H1 (cell line): ENCODE measurements around the gene ADAMTS16. TPM values are rescaled to one million over a fixed set of nuclear protein-coding genes. Genes with fewer than 3 reads are reported as not detected.

Source experiments
- BRCA1 ChIP-seq: IDR thresholded peaks from 2 replicates; pipeline ENCODE4 v1.6.1; 2012; ENCODE audit warnings: low read depth, low read length, improper control_type of control experiment
- GTF2F1 ChIP-seq: IDR thresholded peaks from 2 replicates; pipeline ENCODE4 v1.6.1; 2012; ENCODE audit warnings: low read depth, low read length, improper control_type of control experiment, borderline replicate concordance
- SRF ChIP-seq: IDR thresholded peaks from 2 replicates; pipeline ENCODE4 v1.6.1; 2011; ENCODE audit warnings: mild to moderate bottlenecking, low read depth, low read length, moderate library complexity
- TAF1 ChIP-seq: IDR thresholded peaks from 2 replicates; pipeline ENCODE4 v1.6.1; 2011; ENCODE audit warnings: mild to moderate bottlenecking, low read depth, low read length
- ZNF274 ChIP-seq: IDR thresholded peaks from 2 replicates; pipeline ENCODE4 v1.7.0; 2012; ENCODE audit warnings: low read length, borderline replicate concordance; ENCODE audit errors: extremely low read depth
- polyA plus RNA-seq, 7 experiments: library from polyadenylated mRNA; depleted of rRNA in 3 of 7; stranded (reverse) in 5 of 7; unstranded in 2 of 7; fragments of >200 nt in 5 of 7; fragments of 200-250 nt in 2 of 7; gene quantifications; 1 replicate in 5 of 7; 2 replicates in 1 of 7; 4 replicates in 1 of 7; pipeline versions ENCODE4 v1.2.1 to v1.2.3, GENCODE V29; 2011 to 2013; ENCODE audit warnings: missing spikeins in 2 of 7, mixed read lengths in 2 of 7
- total RNA-seq: library from RNA; stranded (reverse); fragmentation: NEBNext Ultra II Directional; extraction: Animal tissue kit (Norgen Biotek cat#: 25700); gene quantifications from 2 replicates; pipeline ENCODE4 v1.2.1, GENCODE V29; 2021
- TF ChIP-seq, protein P1 (sequence below): fragments of 300-600 bp; sonication (generic); IDR thresholded peaks from 2 replicates; pipeline ENCODE4 v1.7.1; 2012; ENCODE audit warnings: low read length, moderate library complexity, mild to moderate bottlenecking, inconsistent platforms; ENCODE audit not compliant: insufficient replicate concordance

Gene ADAMTS16
- total and polyA plus RNA-seq, 2 of the 8 experiments (the other 6 are each of a cell fraction or from before 2014, with no cell fraction given) = 3.7 to 16.0 TPM

DNA sequence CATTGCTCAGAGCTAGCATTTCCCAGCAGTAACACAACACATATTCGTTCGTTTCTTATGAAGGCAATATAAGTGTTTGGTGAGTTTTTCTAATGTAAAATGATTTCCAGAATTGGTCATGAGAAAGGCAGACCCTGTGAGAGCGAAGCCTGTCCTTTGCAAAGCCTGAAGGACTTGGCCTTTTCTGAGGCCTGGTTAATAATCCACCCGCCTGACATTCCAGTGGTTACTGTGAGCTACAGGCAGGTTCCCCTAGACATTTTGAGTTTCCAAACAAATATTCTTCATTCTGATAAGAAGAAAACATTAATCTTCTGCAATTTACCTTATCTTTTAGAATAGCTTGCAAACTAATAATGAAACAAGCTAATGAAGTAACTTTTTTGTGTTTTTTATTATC is 38.0 kb downstream of the ADAMTS16 start (continued):
- TF ChIP-seq, protein P1, sequence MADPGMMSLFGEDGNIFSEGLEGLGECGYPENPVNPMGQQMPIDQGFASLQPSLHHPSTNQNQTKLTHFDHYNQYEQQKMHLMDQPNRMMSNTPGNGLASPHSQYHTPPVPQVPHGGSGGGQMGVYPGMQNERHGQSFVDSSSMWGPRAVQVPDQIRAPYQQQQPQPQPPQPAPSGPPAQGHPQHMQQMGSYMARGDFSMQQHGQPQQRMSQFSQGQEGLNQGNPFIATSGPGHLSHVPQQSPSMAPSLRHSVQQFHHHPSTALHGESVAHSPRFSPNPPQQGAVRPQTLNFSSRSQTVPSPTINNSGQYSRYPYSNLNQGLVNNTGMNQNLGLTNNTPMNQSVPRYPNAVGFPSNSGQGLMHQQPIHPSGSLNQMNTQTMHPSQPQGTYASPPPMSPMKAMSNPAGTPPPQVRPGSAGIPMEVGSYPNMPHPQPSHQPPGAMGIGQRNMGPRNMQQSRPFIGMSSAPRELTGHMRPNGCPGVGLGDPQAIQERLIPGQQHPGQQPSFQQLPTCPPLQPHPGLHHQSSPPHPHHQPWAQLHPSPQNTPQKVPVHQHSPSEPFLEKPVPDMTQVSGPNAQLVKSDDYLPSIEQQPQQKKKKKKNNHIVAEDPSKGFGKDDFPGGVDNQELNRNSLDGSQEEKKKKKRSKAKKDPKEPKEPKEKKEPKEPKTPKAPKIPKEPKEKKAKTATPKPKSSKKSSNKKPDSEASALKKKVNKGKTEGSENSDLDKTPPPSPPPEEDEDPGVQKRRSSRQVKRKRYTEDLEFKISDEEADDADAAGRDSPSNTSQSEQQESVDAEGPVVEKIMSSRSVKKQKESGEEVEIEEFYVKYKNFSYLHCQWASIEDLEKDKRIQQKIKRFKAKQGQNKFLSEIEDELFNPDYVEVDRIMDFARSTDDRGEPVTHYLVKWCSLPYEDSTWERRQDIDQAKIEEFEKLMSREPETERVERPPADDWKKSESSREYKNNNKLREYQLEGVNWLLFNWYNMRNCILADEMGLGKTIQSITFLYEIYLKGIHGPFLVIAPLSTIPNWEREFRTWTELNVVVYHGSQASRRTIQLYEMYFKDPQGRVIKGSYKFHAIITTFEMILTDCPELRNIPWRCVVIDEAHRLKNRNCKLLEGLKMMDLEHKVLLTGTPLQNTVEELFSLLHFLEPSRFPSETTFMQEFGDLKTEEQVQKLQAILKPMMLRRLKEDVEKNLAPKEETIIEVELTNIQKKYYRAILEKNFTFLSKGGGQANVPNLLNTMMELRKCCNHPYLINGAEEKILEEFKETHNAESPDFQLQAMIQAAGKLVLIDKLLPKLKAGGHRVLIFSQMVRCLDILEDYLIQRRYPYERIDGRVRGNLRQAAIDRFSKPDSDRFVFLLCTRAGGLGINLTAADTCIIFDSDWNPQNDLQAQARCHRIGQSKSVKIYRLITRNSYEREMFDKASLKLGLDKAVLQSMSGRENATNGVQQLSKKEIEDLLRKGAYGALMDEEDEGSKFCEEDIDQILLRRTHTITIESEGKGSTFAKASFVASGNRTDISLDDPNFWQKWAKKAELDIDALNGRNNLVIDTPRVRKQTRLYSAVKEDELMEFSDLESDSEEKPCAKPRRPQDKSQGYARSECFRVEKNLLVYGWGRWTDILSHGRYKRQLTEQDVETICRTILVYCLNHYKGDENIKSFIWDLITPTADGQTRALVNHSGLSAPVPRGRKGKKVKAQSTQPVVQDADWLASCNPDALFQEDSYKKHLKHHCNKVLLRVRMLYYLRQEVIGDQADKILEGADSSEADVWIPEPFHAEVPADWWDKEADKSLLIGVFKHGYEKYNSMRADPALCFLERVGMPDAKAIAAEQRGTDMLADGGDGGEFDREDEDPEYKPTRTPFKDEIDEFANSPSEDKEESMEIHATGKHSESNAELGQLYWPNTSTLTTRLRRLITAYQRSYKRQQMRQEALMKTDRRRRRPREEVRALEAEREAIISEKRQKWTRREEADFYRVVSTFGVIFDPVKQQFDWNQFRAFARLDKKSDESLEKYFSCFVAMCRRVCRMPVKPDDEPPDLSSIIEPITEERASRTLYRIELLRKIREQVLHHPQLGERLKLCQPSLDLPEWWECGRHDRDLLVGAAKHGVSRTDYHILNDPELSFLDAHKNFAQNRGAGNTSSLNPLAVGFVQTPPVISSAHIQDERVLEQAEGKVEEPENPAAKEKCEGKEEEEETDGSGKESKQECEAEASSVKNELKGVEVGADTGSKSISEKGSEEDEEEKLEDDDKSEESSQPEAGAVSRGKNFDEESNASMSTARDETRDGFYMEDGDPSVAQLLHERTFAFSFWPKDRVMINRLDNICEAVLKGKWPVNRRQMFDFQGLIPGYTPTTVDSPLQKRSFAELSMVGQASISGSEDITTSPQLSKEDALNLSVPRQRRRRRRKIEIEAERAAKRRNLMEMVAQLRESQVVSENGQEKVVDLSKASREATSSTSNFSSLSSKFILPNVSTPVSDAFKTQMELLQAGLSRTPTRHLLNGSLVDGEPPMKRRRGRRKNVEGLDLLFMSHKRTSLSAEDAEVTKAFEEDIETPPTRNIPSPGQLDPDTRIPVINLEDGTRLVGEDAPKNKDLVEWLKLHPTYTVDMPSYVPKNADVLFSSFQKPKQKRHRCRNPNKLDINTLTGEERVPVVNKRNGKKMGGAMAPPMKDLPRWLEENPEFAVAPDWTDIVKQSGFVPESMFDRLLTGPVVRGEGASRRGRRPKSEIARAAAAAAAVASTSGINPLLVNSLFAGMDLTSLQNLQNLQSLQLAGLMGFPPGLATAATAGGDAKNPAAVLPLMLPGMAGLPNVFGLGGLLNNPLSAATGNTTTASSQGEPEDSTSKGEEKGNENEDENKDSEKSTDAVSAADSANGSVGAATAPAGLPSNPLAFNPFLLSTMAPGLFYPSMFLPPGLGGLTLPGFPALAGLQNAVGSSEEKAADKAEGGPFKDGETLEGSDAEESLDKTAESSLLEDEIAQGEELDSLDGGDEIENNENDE = no peak
- TF ChIP-seq TAF1 = no peak
- no peak for TF ChIP-seq GTF2F1
- TF ChIP-seq SRF = no peak
- no peak for TF ChIP-seq BRCA1
- TF ChIP-seq ZNF274 = no peak
